ENCODE measurements around the gene CCDC184. TPM values are rescaled to one million over a fixed set of nuclear protein-coding genes. Genes with fewer than 3 reads are reported as not detected.

Gene CCDC184
- total RNA-seq, 1 donor from 2014 or later, result 0.12 TPM

DNA sequence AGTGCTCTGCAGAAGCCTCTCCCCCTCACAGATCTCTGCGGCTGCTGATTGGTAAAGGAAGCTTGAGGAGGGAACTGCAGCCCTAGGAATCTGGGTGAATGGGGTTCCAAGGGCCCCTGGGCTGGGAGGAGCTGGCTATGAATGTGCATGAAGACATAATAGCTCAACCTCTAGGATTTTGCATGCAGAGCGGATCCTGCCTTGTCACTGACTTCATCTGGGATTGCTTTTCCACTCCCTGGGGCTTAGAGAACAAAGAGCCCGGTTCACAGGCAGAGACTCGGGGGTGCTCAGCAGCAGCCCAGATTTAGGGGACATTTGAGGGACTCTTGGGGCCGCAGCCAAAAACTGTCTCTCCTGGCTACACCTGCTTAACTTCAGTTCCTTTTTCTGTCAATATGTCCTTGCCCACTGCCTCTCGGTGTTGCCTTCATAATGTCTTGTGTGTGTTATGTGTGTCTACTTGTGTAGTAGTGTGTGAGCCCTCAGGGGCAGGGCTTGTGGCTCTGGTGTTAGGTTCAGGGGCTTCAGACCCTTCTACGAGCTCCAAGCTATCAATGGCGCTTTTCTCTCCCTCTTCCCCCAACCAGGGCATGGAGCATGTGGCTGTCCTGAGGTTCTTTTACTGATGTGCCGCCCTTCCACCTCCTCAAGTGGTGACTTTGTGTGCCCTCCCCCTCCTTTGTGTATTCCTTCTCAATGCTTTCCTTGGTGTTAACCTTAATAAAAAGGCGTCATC is 1.9 kb downstream of the CCDC184 start:
- Mint-ChIP-seq H3K9me3 (ENCODE audit: low read depth) (no peaks in the 10 kb centered on the region), H3K27me3 (peaks cover 94% of the 10 kb centered on the region), H3K4me1 (ENCODE audit: low read depth) (peaks cover 3% of the 10 kb centered on the region), H3K36me3 (ENCODE audit: insufficient read depth) (no peaks in the 10 kb centered on the region), H3K4me3 (ENCODE audit: low read depth) (no peak overlapping the region), H3K27ac (no peak overlapping the region)
- DNase-seq (ENCODE audit: low spot score, unreplicated experiment), result no peak
- TF ChIP-seq, protein P1, sequence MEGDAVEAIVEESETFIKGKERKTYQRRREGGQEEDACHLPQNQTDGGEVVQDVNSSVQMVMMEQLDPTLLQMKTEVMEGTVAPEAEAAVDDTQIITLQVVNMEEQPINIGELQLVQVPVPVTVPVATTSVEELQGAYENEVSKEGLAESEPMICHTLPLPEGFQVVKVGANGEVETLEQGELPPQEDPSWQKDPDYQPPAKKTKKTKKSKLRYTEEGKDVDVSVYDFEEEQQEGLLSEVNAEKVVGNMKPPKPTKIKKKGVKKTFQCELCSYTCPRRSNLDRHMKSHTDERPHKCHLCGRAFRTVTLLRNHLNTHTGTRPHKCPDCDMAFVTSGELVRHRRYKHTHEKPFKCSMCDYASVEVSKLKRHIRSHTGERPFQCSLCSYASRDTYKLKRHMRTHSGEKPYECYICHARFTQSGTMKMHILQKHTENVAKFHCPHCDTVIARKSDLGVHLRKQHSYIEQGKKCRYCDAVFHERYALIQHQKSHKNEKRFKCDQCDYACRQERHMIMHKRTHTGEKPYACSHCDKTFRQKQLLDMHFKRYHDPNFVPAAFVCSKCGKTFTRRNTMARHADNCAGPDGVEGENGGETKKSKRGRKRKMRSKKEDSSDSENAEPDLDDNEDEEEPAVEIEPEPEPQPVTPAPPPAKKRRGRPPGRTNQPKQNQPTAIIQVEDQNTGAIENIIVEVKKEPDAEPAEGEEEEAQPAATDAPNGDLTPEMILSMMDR (IDR thresholded peaks at IDR 0.05; ENCODE audit: unreplicated experiment), result no peak

DNA sequence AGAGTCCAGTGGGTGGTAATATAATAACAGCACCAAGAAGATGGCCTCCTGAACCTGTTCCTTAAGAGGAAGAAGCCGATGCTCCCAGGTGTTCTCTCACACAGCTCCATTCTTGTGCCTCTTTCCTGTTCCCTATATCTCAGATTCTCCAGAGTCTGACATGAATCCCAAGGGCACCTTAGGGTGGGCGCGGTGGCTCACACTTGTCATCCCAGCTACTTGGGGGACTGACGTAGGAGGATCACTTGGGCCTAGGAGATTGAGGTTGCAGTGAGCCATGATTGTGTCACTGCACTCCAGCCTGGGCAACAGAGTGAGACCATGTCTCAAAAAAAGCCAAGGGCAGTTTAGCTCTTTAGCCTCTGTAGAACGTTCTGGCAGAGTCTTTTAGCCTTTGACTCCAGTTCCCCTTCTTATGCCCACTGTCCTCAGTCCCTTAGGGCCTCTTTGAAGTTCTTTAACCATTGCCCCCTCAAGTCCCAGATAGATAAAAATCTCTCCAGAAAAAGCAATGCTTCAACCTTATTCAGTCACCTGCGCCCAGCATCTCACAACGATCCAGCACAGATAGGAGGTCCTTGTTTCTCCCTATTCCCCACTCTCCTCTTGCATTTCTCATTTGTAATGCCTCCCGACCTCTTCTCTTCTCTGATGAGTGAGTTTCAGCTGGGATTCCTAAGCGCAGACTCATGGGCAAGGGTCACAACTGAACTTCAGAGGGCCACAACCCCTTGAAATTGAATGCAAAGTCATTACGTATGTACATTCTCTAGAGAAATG is 4.7 kb downstream of the CCDC184 start:
- no peak for DNase-seq (ENCODE audit: low spot score, unreplicated experiment)
- Mint-ChIP-seq H3K4me3 (ENCODE audit: low read depth) (no peak overlapping the region), H3K36me3 (ENCODE audit: insufficient read depth) (no peaks in the 10 kb centered on the region), H3K4me1 (ENCODE audit: low read depth) (peaks cover 2% of the 10 kb centered on the region), H3K27ac (no peak overlapping the region), H3K9me3 (ENCODE audit: low read depth) (no peaks in the 10 kb centered on the region), H3K27me3 (peaks cover 88% of the 10 kb centered on the region)
- TF ChIP-seq, protein P1 (IDR thresholded peaks at IDR 0.05; ENCODE audit: unreplicated experiment), result no peak

DNA sequence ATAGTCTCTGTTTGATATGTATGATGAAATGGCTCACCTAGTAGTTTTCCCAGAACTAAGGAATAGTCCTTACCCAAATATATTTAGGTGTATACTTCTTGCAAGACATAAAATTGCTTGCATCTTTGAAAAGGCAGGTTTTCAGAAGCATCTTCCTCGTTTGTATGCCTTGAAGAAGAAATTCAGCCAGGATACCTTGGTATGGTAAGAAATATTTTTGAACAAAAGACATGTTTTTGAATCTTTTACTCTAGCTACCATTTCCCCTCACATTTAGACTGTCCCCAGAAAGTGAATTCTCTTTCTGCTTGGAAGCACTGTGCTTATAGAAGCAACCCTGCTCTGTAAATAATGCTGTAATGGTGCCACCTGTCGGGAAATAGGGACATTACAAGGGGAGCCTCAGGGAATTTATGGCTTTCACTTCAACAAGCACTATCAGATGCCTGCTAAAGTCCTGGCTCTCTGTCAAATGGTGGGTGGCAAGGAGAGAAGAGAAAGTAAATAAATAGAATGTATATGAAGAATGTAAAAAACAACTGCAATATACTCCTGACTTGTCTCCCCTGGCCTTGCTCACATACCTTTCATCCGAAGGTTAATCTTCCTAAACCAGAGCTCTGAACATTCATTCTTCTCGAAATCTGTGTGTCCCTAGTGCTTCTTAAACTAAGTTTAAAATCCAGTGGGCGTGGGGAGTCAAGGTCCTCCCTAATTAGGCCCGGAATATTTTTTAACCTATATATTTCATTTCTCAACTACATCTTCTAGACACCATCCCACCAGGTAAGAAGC is 6.1 kb downstream of the CCDC184 start:
- Mint-ChIP-seq H3K4me3 (ENCODE audit: low read depth) (no peak overlapping the region), H3K27me3 (peaks cover 90% of the 10 kb centered on the region), H3K36me3 (ENCODE audit: insufficient read depth) (no peaks in the 10 kb centered on the region), H3K9me3 (ENCODE audit: low read depth) (no peaks in the 10 kb centered on the region), H3K27ac (no peak overlapping the region), H3K4me1 (ENCODE audit: low read depth) (no peaks in the 10 kb centered on the region)
- TF ChIP-seq, protein P1 (IDR thresholded peaks at IDR 0.05; ENCODE audit: unreplicated experiment), result peak; percentile 90
- peak; percentile 58 for DNase-seq (ENCODE audit: low spot score, unreplicated experiment)

DNA sequence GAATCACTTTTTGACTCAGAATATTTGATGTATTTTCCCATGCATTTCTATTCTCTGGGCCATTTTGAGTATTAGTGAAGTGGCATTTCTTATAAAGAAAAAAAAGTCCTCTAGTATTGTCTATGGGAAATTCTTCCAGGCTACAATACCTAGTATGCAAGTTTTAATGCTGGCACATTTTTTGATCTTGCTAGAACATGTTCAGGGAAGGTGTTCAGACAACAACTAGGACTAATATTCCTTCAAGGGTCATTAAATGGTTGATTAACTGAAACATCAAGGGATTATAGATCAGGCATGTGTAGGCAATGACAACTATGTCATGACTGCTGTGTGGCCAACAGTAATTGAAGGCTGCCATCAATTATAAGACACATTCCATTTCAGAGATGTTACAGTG is 7.7 kb downstream of the CCDC184 start:
- H3K27me3 Mint-ChIP-seq, result peaks cover 83% of the 10 kb centered on the region

More for the DNA sequence above, 7.7 kb downstream of the CCDC184 start:
- H3K9me3 Mint-ChIP-seq (ENCODE audit: low read depth), result no peaks in the 10 kb centered on the region
- H3K36me3 Mint-ChIP-seq (ENCODE audit: insufficient read depth), result no peaks in the 10 kb centered on the region
- no peak overlapping the region for H3K27ac Mint-ChIP-seq
- DNase-seq (ENCODE audit: low spot score, unreplicated experiment), result no peak
- TF ChIP-seq, protein P1 (IDR thresholded peaks at IDR 0.05; ENCODE audit: unreplicated experiment), result no peak
- H3K4me1 Mint-ChIP-seq (ENCODE audit: low read depth), result no peaks in the 10 kb centered on the region
- H3K4me3 Mint-ChIP-seq (ENCODE audit: low read depth), result no peak overlapping the region
